ENCODE data around the gene RBL1.
"Not testable (repeated sequence)": the region's sequence is repeated elsewhere in the genome, so short reads cannot be mapped to it uniquely, and the experiment has no call there.

RBL1 gene, protein sequence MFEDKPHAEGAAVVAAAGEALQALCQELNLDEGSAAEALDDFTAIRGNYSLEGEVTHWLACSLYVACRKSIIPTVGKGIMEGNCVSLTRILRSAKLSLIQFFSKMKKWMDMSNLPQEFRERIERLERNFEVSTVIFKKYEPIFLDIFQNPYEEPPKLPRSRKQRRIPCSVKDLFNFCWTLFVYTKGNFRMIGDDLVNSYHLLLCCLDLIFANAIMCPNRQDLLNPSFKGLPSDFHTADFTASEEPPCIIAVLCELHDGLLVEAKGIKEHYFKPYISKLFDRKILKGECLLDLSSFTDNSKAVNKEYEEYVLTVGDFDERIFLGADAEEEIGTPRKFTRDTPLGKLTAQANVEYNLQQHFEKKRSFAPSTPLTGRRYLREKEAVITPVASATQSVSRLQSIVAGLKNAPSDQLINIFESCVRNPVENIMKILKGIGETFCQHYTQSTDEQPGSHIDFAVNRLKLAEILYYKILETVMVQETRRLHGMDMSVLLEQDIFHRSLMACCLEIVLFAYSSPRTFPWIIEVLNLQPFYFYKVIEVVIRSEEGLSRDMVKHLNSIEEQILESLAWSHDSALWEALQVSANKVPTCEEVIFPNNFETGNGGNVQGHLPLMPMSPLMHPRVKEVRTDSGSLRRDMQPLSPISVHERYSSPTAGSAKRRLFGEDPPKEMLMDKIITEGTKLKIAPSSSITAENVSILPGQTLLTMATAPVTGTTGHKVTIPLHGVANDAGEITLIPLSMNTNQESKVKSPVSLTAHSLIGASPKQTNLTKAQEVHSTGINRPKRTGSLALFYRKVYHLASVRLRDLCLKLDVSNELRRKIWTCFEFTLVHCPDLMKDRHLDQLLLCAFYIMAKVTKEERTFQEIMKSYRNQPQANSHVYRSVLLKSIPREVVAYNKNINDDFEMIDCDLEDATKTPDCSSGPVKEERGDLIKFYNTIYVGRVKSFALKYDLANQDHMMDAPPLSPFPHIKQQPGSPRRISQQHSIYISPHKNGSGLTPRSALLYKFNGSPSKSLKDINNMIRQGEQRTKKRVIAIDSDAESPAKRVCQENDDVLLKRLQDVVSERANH

DNA sequence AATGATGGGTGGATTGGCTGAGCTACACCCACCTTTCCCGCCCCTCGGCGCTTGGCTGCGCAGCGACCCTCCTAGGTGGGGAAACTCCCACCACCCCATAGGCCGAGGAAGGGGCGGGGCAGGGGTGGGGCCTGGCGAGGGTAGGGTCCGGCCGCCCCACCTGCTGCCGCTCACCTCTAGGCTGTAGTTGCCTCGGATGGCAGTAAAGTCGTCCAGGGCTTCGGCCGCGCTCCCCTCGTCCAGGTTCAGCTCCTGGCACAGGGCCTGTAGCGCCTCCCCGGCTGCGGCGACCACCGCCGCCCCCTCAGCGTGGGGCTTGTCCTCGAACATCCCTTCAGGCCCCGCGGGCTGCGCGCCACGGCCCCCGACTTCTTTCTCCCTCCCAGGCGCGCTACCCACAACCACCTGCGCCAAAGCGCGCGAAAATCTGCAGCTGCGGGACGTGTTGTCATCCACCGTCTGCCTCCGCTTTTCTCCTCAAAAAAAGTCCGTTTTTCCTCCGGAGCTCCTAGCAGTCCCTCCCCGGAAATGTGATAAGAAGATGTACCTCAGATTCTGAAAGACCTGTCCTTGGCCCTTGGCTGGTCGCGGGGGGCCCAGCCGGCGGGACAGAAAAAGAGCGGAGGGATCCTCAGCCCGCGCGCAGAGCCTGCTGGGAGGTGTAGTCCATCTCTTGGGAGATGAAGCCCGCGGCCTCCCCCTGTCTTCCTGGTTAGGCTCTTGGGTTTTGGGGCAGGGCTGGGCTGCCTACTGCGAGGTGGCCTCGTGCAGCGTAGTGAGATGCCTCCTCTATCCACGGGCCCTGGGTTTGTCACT is at the start of gene RBL1:
Gene RBL1 (minus strand): TSS at position 399 of the 816 bp plus-strand sequence. CDS start 69 bp downstream, at position 330.
- H3K9me3 ChIP-seq (ENCODE audit: control insufficient read depth, insufficient read depth, low read depth, low read length), result no peaks in the 10 kb centered on the region
- H3K4me3 ChIP-seq (ENCODE audit: low read depth, low read length), result peak within 1 kb of the TSS; percentile 81
- peaks cover 9% of the 10 kb centered on the region for H3K36me3 ChIP-seq (ENCODE audit: control insufficient read depth, insufficient read depth, low read length)
- H3K27me3 ChIP-seq (ENCODE audit: control insufficient read depth, insufficient read depth, low read length), result no peaks in the 10 kb centered on the region
- peak within 1 kb of the TSS; percentile 99 for H3K27ac ChIP-seq (ENCODE audit: low read depth, low read length)
- H3K9ac ChIP-seq (ENCODE audit: low read length), result peak within 1 kb of the TSS; percentile 99
- H3K4me1 ChIP-seq (ENCODE audit: control insufficient read depth, insufficient read depth, low read length), result peaks cover 15% of the 10 kb centered on the region

DNA sequence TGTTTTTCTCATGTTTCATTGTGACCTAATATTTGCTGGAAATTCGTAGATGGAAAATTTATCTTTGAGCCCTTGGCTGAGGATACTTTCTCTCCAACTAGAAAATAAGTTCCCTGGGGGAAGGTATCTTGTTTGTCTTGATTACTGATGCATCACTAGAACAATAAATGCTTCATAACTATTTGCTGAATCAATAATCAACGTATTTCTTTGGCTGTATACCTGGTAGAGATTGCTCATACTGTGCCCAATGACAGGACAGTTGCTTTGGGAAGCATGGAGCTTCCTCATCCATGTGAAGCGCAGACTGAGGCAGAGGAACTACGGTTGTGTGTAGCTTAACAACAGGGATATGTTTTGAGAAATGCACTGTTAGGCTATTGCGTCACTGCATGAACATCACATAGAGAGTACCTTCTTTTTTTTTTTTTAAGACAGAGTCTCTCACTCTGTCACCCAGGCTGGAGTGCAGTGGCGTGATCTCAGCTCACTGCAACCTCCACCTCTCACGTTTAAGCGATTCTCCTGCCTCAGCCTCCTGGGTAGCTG is 49.1 kb upstream of the RBL1 start:
- no peaks in the 10 kb centered on the region for H3K9me3 ChIP-seq (ENCODE audit: control insufficient read depth, insufficient read depth, low read depth, low read length)
- no peak overlapping the region for H3K4me3 ChIP-seq (ENCODE audit: low read depth, low read length)
- H3K9ac ChIP-seq (ENCODE audit: low read length), result no peak overlapping the region
- no peak overlapping the region for H3K27ac ChIP-seq (ENCODE audit: low read depth, low read length)
- H3K4me1 ChIP-seq (ENCODE audit: control insufficient read depth, insufficient read depth, low read length), result no peaks in the 10 kb centered on the region
- no peaks in the 10 kb centered on the region for H3K27me3 ChIP-seq (ENCODE audit: control insufficient read depth, insufficient read depth, low read length)
- no peaks in the 10 kb centered on the region for H3K36me3 ChIP-seq (ENCODE audit: control insufficient read depth, insufficient read depth, low read length)

DNA sequence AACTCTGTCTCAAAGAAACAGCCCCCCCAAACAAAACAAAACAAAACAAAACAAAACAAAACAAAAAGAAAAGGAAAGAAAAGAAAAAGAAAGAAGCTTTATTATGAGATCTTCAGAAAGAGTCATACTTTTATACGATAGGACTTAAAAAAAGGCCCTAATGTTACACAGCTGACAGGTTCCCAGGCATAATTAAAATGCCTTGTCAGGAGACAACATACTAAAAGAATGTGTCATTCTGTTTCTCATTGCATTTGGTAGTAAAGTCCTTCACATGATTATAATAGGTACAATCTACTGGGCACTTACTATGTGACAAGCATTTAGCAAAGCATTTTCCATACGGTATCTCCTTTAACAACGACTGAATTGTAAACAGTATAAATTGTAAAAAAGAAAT is 46.9 kb upstream of the RBL1 start:
- no peaks in the 10 kb centered on the region for H3K27me3 ChIP-seq (ENCODE audit: control insufficient read depth, insufficient read depth, low read length)
- no peak overlapping the region for H3K9ac ChIP-seq (ENCODE audit: low read length)
- H3K9me3 ChIP-seq (ENCODE audit: control insufficient read depth, insufficient read depth, low read depth, low read length), result no peaks in the 10 kb centered on the region
- H3K4me3 ChIP-seq (ENCODE audit: low read depth, low read length), result no peak overlapping the region
- no peak overlapping the region for H3K27ac ChIP-seq (ENCODE audit: low read depth, low read length)
- no peaks in the 10 kb centered on the region for H3K36me3 ChIP-seq (ENCODE audit: control insufficient read depth, insufficient read depth, low read length)
- H3K4me1 ChIP-seq (ENCODE audit: control insufficient read depth, insufficient read depth, low read length), result no peaks in the 10 kb centered on the region

DNA sequence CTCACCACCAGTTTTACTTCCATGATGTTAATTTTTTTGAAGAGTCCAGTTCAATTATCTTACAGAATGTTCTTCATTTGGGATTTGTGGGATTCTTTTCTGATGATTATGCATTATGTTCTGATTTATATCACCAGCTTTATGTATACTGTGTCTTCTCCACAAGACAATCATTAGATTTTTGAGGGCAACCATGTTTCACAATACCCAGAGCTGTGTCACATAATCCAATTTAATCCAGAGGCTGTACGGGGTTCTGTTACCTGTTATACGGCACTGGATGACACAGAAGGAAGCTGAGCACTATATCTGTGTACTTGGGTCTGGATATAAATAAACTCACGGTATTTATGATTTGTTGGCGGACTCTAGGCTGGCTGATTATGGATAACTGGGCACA is 41.8 kb upstream of the RBL1 start:
- Histone ChIP-seq H3K9me3 (ENCODE audit: control insufficient read depth, insufficient read depth, low read depth, low read length) (no peaks in the 10 kb centered on the region), H3K27me3 (ENCODE audit: control insufficient read depth, insufficient read depth, low read length) (no peaks in the 10 kb centered on the region), H3K36me3 (ENCODE audit: control insufficient read depth, insufficient read depth, low read length) (no peaks in the 10 kb centered on the region), H3K9ac (ENCODE audit: low read length) (no peak overlapping the region), H3K4me3 (ENCODE audit: low read depth, low read length) (no peak overlapping the region), H3K4me1 (ENCODE audit: control insufficient read depth, insufficient read depth, low read length) (no peaks in the 10 kb centered on the region), H3K27ac (ENCODE audit: low read depth, low read length) (no peak overlapping the region)

DNA sequence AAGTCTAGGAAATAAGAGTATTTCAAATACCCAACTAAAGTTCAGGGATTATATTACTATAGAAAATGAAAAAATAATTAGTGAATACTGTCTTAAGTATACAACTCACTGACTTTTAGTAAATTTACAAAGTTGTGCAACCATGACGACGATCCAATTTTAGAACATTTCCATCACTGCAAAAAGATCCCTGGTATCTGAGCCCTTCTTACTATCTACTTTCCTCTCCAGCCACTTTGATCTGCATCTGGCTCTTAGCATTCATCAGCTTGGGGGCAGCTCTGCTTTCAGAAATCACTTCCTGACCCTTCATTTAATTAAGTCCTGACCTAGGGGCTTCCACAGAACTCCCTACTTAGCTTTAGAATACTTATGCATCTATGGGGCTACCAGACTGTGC is 38.2 kb upstream of the RBL1 start:
- Histone ChIP-seq H3K27me3 (ENCODE audit: control insufficient read depth, insufficient read depth, low read length) (no peaks in the 10 kb centered on the region), H3K27ac (ENCODE audit: low read depth, low read length) (no peak overlapping the region), H3K4me3 (ENCODE audit: low read depth, low read length) (no peak overlapping the region), H3K9ac (ENCODE audit: low read length) (no peak overlapping the region), H3K36me3 (ENCODE audit: control insufficient read depth, insufficient read depth, low read length) (no peaks in the 10 kb centered on the region), H3K9me3 (ENCODE audit: control insufficient read depth, insufficient read depth, low read depth, low read length) (no peaks in the 10 kb centered on the region), H3K4me1 (ENCODE audit: control insufficient read depth, insufficient read depth, low read length) (no peaks in the 10 kb centered on the region)

DNA sequence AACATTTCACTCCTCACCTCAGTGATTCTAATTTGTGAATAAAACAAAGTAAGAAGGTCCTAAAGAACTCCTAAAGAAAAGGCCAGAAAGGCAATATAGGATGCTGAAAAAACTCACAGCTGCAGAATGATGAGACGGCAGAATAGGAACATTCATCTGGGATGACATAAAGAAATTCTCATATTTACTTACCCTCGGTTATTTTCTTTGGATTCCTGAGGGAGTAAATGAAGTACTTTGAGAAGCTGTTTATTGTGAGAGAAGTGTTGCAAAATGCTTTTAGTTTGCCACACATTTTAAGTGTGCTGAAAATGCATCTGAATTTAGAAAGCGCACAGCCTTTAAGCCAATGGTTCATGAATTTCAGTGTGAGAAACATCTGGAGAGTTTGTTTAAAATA is 35.7 kb upstream of the RBL1 start:
- Histone ChIP-seq H3K4me1 (ENCODE audit: control insufficient read depth, insufficient read depth, low read length) (no peaks in the 10 kb centered on the region), H3K9me3 (ENCODE audit: control insufficient read depth, insufficient read depth, low read depth, low read length) (no peaks in the 10 kb centered on the region), H3K4me3 (ENCODE audit: low read depth, low read length) (no peak overlapping the region), H3K27me3 (ENCODE audit: control insufficient read depth, insufficient read depth, low read length) (no peaks in the 10 kb centered on the region), H3K27ac (ENCODE audit: low read depth, low read length) (no peak overlapping the region), H3K9ac (ENCODE audit: low read length) (no peak overlapping the region), H3K36me3 (ENCODE audit: control insufficient read depth, insufficient read depth, low read length) (no peaks in the 10 kb centered on the region)

DNA sequence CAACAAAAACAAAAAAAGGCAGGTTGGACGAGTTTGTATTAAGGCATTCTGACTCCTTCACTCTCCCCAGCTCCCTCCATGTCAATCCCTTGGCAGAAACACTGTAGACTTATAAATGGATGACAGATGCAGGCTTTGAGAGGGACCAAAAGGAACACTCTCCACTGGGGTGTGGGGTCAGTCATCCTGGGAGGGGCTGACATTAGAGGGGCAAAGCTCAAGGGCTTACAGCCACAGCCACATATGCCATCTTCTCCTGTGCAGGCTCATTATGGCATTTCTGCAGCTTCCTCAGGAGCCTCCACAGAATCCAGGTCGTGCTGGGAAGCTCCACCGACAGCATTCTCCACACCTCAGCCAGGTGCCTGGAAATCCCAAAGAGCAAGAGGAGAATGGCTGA is 33.0 kb upstream of the RBL1 start:
- H3K4me3 ChIP-seq (ENCODE audit: low read depth, low read length), result no peak overlapping the region
- no peaks in the 10 kb centered on the region for H3K27me3 ChIP-seq (ENCODE audit: control insufficient read depth, insufficient read depth, low read length)
- H3K27ac ChIP-seq (ENCODE audit: low read depth, low read length), result no peak overlapping the region
- H3K36me3 ChIP-seq (ENCODE audit: control insufficient read depth, insufficient read depth, low read length), result no peaks in the 10 kb centered on the region
- H3K9ac ChIP-seq (ENCODE audit: low read length), result no peak overlapping the region
- peaks cover 3% of the 10 kb centered on the region; the same call in 1 of the 2 replicates for H3K9me3 ChIP-seq (ENCODE audit: control insufficient read depth, insufficient read depth, low read depth, low read length)
- H3K4me1 ChIP-seq (ENCODE audit: control insufficient read depth, insufficient read depth, low read length), result no peaks in the 10 kb centered on the region

DNA sequence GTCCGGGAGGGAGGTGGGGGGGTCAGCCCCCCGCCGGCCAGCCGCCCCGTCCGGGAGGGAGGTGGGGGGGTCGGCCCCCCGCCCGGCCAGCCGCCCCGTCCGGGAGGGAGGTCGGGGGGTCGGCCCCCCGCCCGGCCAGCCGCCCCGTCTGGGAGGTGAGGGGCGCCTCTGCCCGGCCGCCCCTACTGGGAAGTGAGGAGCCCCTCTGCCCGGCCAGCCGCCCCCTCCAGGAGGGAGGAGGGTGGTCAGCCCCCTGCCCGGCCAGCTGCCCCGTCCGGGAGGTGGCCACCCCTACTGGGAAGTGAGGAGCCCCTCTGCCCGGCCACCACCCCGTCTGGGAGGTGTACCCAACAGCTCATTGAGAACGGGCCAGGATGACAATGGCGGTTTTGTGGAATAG is 30.5 kb upstream of the RBL1 start:
- H3K9ac ChIP-seq (ENCODE audit: low read length); H3K4me1 ChIP-seq (ENCODE audit: control insufficient read depth, insufficient read depth, low read length); H3K27ac ChIP-seq (ENCODE audit: low read depth, low read length); H3K36me3 ChIP-seq (ENCODE audit: control insufficient read depth, insufficient read depth, low read length); H3K4me3 ChIP-seq (ENCODE audit: low read depth, low read length); H3K27me3 ChIP-seq (ENCODE audit: control insufficient read depth, insufficient read depth, low read length); H3K9me3 ChIP-seq (ENCODE audit: control insufficient read depth, insufficient read depth, low read depth, low read length): not testable (repeated sequence)

DNA sequence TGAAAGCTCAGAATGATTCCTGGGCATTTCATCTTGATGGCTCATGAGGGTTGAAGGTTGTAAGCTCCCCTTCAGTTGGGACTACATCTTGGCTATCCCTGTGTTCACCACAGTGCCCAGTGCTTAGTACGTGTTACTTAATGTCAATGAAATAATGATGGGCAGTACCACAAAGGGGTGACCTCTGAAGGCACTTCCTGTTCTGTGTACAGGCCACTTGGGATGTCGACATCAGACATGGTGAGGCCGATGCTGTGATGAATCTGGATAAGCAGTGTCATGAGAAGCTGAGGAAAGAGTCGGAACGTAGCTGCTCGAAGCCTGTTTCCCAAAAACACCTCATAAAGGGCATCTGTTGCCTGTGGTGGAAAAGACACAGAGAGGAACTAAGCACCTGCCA is 27.6 kb upstream of the RBL1 start:
- Histone ChIP-seq H3K9ac (ENCODE audit: low read length) (no peak overlapping the region), H3K4me3 (ENCODE audit: low read depth, low read length) (no peak overlapping the region), H3K4me1 (ENCODE audit: control insufficient read depth, insufficient read depth, low read length) (no peaks in the 10 kb centered on the region), H3K36me3 (ENCODE audit: control insufficient read depth, insufficient read depth, low read length) (no peaks in the 10 kb centered on the region), H3K27me3 (ENCODE audit: control insufficient read depth, insufficient read depth, low read length) (no peaks in the 10 kb centered on the region), H3K27ac (ENCODE audit: low read depth, low read length) (no peak overlapping the region), H3K9me3 (ENCODE audit: control insufficient read depth, insufficient read depth, low read depth, low read length) (peaks cover 3% of the 10 kb centered on the region; the same call in 1 of the 2 replicates)

DNA sequence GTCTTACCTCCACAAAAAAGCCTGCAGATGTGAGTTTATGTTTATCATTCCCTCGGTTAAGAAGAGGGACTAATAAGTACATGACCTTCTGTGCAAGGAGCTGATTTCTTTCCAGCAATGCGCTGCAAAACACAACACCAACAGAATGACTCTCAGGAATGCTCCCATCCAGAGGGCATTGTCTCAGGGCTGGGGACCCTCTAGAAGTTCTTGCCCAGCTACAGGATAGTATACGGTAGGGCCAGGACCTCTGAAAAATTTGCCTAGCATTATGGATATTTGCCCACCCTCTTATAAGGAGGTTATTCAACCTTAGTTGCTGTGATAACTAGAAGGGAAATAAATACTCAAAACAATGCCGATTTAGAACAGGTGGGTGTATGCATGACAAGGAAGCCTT is 24.7 kb upstream of the RBL1 start:
- Histone ChIP-seq H3K9ac (ENCODE audit: low read length) (no peak overlapping the region), H3K9me3 (ENCODE audit: control insufficient read depth, insufficient read depth, low read depth, low read length) (peaks cover 3% of the 10 kb centered on the region; the same call in 1 of the 2 replicates), H3K4me3 (ENCODE audit: low read depth, low read length) (no peak overlapping the region), H3K27ac (ENCODE audit: low read depth, low read length) (no peak overlapping the region), H3K4me1 (ENCODE audit: control insufficient read depth, insufficient read depth, low read length) (no peaks in the 10 kb centered on the region), H3K36me3 (ENCODE audit: control insufficient read depth, insufficient read depth, low read length) (no peaks in the 10 kb centered on the region), H3K27me3 (ENCODE audit: control insufficient read depth, insufficient read depth, low read length) (no peaks in the 10 kb centered on the region)
